ENCODE data around the gene BAHD1.

BAHD1 gene

DNA sequence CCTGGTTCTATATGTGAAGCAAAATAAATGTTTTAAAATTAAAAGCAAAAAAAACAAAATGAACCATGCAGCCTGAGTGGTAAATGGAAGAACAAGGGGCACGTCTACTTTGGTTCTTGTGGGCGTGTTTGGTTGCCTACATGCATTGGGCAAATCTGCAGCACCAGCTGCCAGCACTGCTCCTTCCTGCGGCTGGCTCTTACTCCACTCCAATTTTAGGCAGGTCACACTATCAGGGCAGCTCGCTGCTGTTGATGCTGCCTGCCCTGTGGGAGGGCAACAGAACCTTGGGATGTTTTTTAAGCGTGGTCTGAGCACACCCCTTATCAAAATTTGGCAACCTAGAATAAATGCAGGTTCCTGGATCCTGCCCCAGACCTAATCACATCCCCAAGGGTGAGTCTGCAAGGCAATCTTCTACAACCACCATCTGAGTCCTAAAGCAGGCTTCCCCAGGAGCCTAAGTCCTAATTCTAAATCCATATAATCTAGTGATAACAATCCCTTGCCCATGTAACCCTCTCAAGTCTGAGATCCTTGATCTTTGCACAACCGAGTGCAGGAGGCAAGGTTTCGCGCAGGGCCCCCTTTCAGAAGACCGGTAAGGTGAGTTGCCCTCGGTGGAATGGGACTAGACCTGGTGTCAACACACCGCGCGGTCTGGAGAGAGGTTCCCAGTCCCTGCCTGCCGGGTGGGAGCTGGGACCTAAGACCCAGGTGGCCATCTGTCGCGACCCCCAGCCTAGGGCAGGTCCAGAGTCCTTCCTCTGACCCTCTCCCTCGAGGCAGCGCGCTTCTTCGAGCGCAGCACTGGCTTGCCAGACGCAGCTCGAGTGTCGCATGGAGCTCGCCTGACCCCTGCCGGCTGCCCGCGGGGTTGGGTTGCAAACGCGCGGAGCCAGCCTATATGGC, 19.3 kb upstream of the BAHD1 start:
- H3K4me3 ChIP-seq (ENCODE audit: low read depth, low read length), result no peak overlapping the region
- no peak for DNase-seq (ENCODE audit: low read depth)
- TF ChIP-seq, protein P1, sequence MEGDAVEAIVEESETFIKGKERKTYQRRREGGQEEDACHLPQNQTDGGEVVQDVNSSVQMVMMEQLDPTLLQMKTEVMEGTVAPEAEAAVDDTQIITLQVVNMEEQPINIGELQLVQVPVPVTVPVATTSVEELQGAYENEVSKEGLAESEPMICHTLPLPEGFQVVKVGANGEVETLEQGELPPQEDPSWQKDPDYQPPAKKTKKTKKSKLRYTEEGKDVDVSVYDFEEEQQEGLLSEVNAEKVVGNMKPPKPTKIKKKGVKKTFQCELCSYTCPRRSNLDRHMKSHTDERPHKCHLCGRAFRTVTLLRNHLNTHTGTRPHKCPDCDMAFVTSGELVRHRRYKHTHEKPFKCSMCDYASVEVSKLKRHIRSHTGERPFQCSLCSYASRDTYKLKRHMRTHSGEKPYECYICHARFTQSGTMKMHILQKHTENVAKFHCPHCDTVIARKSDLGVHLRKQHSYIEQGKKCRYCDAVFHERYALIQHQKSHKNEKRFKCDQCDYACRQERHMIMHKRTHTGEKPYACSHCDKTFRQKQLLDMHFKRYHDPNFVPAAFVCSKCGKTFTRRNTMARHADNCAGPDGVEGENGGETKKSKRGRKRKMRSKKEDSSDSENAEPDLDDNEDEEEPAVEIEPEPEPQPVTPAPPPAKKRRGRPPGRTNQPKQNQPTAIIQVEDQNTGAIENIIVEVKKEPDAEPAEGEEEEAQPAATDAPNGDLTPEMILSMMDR (IDR thresholded peaks at IDR 0.05; ENCODE audit: control insufficient read depth, extremely low read depth, insufficient read depth), result peak; percentile 98

DNA sequence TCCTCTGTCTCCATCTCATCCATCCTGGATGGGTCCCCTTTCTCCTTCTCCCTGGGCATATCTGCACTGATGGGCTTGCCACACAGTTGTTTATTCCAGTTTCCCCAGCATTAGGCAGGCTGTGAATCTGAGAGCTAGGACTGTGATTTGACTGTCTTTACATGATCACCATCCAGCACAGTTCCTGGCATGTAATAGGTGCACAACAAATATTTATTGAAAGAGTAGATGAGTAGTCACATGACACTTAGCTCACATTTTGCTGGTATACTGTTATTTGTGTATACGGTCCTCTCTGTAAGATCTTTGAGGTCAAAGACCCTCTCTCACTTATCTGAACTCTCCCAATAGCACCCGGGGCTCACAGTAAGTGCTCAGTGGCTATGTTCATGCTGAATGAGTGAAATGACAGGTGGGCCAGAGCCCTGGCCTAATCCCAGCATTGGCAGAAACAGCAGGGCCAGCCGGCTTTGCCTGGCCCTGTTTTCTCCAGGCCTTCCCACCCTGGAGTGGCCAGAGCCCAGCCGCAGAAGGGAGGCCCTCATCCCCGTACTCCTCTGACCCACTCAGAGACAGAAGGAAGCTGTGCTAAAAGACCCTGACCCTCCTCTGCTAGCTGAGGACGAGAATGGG, 16.2 kb upstream of the BAHD1 start:
- TF ChIP-seq, protein P1 (IDR thresholded peaks at IDR 0.05; ENCODE audit: control insufficient read depth, extremely low read depth, insufficient read depth), result no peak
- no peak for DNase-seq (ENCODE audit: low read depth)
- no peak overlapping the region for H3K4me3 ChIP-seq (ENCODE audit: low read depth, low read length)

DNA sequence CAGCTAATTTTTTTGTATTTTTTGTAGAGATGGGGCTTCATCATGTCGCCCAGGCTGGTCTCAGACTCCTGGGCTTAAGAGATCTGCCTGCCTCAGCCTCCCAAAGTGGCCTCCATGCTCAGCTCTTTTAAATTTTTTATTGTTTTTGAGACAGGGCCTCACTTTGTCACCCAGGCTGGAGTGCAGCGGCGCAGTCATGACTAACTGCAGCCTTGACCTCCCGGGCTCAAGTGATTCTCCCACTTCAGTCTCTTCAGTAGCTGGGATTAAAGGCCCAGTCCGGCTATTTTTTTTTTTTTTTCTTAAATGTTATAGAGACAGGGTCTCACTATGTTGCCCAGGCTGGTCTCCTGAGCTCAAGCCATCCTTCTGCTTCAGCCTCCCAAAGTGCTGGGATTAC, 15.1 kb upstream of the BAHD1 start:
- TF ChIP-seq, protein P1 (IDR thresholded peaks at IDR 0.05; ENCODE audit: control insufficient read depth, extremely low read depth, insufficient read depth), result no peak
- DNase-seq (ENCODE audit: low read depth), result no peak

DNA sequence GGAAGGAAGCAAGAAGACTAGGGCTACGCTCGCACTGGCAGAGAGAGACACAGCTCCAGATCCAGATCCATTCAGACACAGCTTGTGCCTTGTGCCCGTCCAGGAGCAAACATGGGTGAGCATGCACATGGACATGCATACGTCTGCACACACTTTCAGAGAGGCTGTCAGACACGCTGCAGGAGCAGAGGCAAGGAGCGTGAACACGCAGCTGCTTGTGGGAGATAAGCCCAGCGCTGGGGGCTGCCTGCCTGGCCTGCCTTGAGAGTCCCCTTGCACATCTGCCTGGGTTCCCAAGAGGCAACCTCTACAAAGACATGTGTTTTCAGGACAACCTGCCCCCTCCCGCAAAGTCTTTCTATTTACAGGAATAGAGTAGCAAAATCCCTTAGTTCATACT, 13.6 kb upstream of the BAHD1 start:
- H3K4me3 ChIP-seq (ENCODE audit: low read depth, low read length), result no peak overlapping the region
- DNase-seq (ENCODE audit: low read depth), result no peak
- TF ChIP-seq, protein P1 (IDR thresholded peaks at IDR 0.05; ENCODE audit: control insufficient read depth, extremely low read depth, insufficient read depth), result no peak

More for the DNA sequence above, 15.1 kb upstream of the BAHD1 start:
- no peak overlapping the region for H3K4me3 ChIP-seq (ENCODE audit: low read depth, low read length)

DNA sequence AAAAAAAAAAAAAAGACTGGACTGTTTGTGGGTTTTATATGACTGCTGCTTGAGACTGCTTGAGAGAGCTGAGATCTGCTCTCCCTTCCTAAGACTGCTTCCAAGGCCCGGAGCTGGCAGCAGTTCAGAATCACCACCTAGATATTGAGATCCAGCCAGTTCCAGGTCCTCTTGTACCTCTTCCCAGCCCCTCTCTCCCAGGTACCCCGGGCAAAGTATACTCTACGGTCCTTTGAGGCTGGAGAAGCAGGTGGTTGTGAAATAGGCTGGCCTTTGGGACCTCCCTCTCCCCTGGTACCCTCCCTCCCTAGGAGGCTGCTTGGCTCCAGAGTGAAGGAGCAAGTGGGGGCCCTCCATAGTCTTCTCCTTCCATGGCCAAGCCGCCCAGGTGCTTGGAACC, 12.6 kb upstream of the BAHD1 start:
- no peak overlapping the region for H3K4me3 ChIP-seq (ENCODE audit: low read depth, low read length)
- no peak for DNase-seq (ENCODE audit: low read depth)
- TF ChIP-seq, protein P1 (IDR thresholded peaks at IDR 0.05; ENCODE audit: control insufficient read depth, extremely low read depth, insufficient read depth), result no peak

DNA sequence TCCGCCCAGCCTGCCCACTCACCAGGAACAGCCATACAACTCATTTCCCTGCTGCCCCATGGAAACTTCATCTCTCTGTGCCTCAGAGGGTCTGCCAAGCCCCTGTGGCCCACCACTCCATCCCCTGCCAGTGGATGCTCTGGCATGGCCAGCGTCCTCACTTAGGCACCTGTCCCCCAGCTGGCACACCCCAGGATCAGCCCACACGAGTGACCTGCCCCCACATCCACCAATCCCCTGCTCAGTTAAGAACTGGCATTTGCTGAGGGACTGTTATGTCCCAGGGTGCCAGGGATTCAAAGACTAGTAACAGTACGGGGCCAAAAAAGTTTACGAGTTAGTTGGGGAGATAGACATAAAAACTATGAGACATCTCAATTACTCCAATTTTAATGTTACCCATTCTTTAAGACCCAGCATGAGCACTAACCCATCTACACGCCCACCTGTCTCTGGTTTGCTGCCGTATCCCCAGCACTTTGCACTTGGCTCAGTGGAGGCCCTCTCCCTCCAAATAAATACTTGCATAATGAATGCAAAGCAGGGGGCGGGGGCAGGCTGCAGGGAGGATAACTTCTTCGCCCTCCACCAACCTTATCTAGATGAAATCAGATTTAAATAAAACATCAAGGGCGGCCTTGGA, 11.6 kb upstream of the BAHD1 start:
- no peak for DNase-seq (ENCODE audit: low read depth)
- TF ChIP-seq, protein P1 (IDR thresholded peaks at IDR 0.05; ENCODE audit: control insufficient read depth, extremely low read depth, insufficient read depth), result no peak
- no peak overlapping the region for H3K4me3 ChIP-seq (ENCODE audit: low read depth, low read length)

Data from LNCaP clone FGC (cell line).